ENCODE measurements around the gene HMGCR.

DNA sequence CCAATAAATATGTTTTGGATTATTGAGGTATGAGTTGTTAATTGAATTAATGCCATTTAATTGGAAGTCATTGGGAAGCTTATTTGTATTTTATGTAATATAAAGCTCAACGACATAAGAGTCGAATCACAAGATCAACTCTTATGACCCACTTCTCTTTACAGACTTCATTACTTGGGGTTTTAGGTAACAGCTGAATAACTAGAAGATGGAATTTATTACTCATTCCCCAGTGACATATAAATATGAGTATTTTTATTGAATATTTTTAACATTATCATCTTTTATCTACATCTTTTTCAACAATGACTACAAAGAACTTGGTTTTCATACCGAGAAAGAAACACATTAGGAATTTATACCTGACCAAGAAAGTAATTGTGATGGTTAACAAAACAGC, 21.1 kb downstream of the HMGCR start:
- TF ChIP-seq EZH2 (IDR thresholded peaks at IDR 0.05; ENCODE audit: borderline replicate concordance): no peak
- TF ChIP-seq, protein P1, sequence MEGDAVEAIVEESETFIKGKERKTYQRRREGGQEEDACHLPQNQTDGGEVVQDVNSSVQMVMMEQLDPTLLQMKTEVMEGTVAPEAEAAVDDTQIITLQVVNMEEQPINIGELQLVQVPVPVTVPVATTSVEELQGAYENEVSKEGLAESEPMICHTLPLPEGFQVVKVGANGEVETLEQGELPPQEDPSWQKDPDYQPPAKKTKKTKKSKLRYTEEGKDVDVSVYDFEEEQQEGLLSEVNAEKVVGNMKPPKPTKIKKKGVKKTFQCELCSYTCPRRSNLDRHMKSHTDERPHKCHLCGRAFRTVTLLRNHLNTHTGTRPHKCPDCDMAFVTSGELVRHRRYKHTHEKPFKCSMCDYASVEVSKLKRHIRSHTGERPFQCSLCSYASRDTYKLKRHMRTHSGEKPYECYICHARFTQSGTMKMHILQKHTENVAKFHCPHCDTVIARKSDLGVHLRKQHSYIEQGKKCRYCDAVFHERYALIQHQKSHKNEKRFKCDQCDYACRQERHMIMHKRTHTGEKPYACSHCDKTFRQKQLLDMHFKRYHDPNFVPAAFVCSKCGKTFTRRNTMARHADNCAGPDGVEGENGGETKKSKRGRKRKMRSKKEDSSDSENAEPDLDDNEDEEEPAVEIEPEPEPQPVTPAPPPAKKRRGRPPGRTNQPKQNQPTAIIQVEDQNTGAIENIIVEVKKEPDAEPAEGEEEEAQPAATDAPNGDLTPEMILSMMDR (IDR thresholded peaks at IDR 0.05; ENCODE audit: poor library complexity): no peak
